ENCODE results near the gene TBX19. TPM values are rescaled to one million over a fixed set of nuclear protein-coding genes. Genes with fewer than 3 reads are reported as not detected.

TBX19 gene
- total RNA-seq, 2 experiments from 2014 or later, result 0.22 to 0.74 TPM

GRCh38 chr1:168361252-168361651 is 80.6 kb downstream of the TBX19 start:
- H3K4me1 ChIP-seq (ENCODE audit: insufficient read depth, low read length, poor library complexity, severe bottlenecking), result no peaks in the 10 kb centered on the region
- no peak overlapping the region for H3K4me3 ChIP-seq (ENCODE audit: low read depth, low read length, poor library complexity, severe bottlenecking)
- intact Hi-C loops (cut with micrococcal nuclease; ENCODE audit: unreplicated experiment), result no loop called here
- ChIA-PET POLR2A (no interaction called here), CTCF (ENCODE audit: unreplicated experiment) (no interaction called here)
- no peak overlapping the region for H3K4me2 ChIP-seq (ENCODE audit: low read length)
- H3K27ac ChIP-seq (ENCODE audit: low read depth, low read length, poor library complexity, severe bottlenecking), result no peak overlapping the region
- no peaks in the 10 kb centered on the region for H4K20me1 ChIP-seq (ENCODE audit: insufficient read depth, low read length)
- BruUV-seq (replicated peaks), result no TSS peak
- DNase-seq (ENCODE audit: low spot score), result no peak
- no peaks in the 10 kb centered on the region for H3K9me3 ChIP-seq (ENCODE audit: low read length)
- no peak overlapping the region for H2AFZ ChIP-seq (ENCODE audit: low read length)
- TF ChIP-seq, protein P1, sequence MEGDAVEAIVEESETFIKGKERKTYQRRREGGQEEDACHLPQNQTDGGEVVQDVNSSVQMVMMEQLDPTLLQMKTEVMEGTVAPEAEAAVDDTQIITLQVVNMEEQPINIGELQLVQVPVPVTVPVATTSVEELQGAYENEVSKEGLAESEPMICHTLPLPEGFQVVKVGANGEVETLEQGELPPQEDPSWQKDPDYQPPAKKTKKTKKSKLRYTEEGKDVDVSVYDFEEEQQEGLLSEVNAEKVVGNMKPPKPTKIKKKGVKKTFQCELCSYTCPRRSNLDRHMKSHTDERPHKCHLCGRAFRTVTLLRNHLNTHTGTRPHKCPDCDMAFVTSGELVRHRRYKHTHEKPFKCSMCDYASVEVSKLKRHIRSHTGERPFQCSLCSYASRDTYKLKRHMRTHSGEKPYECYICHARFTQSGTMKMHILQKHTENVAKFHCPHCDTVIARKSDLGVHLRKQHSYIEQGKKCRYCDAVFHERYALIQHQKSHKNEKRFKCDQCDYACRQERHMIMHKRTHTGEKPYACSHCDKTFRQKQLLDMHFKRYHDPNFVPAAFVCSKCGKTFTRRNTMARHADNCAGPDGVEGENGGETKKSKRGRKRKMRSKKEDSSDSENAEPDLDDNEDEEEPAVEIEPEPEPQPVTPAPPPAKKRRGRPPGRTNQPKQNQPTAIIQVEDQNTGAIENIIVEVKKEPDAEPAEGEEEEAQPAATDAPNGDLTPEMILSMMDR (conservative IDR thresholded peaks at IDR 0.05; ENCODE audit: low read length), result no peak
- TF ChIP-seq EZH2phosphoT487 (IDR thresholded peaks at IDR 0.05; ENCODE audit: borderline replicate concordance, low read depth, low read length), result no peak
- H3K79me2 ChIP-seq (ENCODE audit: insufficient read depth, low read depth, low read length), result no peaks in the 10 kb centered on the region
- no peaks in the 10 kb centered on the region for H3K36me3 ChIP-seq (ENCODE audit: insufficient read depth, low read length)
- H3K9me2 ChIP-seq (ENCODE audit: insufficient read depth, low read length), result no peaks in the 10 kb centered on the region

DNA sequence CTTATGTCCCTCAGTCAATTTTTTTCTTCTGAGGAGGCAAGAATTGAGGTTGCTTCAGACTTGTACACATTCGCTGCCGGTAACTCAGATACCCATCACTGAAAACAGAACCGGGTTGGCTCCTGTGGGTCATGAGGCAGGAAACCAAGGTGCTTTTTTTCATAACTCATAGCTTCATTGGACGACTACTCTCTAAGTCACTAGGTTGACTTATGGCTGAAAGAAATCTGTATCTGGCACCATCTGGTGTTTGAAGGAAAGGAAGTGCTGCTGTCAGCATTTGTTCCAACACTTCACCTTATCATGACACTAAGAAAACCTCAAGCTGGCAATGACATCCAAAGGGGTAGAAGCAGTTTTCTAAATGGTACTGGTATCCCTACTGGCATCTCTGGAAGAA is 82.3 kb downstream of the TBX19 start:
- Histone ChIP-seq H3K9me2 (ENCODE audit: insufficient read depth, low read length) (no peaks in the 10 kb centered on the region), H3K4me1 (ENCODE audit: insufficient read depth, low read length, poor library complexity, severe bottlenecking) (no peaks in the 10 kb centered on the region), H3K36me3 (ENCODE audit: insufficient read depth, low read length) (no peaks in the 10 kb centered on the region), H2AFZ (ENCODE audit: low read length) (no peak overlapping the region), H3K4me3 (ENCODE audit: low read depth, low read length, poor library complexity, severe bottlenecking) (no peak overlapping the region), H3K79me2 (ENCODE audit: insufficient read depth, low read depth, low read length) (no peaks in the 10 kb centered on the region), H4K20me1 (ENCODE audit: insufficient read depth, low read length) (no peaks in the 10 kb centered on the region), H3K9me3 (ENCODE audit: low read length) (no peaks in the 10 kb centered on the region), H3K27ac (ENCODE audit: low read depth, low read length, poor library complexity, severe bottlenecking) (no peak overlapping the region), H3K4me2 (ENCODE audit: low read length) (no peak overlapping the region)
- BruUV-seq (replicated peaks), result no TSS peak
- TF ChIP-seq EZH2phosphoT487 (IDR thresholded peaks at IDR 0.05; ENCODE audit: borderline replicate concordance, low read depth, low read length), result no peak
- TF ChIP-seq, protein P1 (conservative IDR thresholded peaks at IDR 0.05; ENCODE audit: low read length), result no peak
- intact Hi-C loops (cut with micrococcal nuclease; ENCODE audit: unreplicated experiment), result no loop called here
- DNase-seq (ENCODE audit: low spot score), result no peak
- ChIA-PET CTCF (ENCODE audit: unreplicated experiment) (no interaction called here), POLR2A (no interaction called here)

Small RNAs within 50 kb of the gene (small RNA-seq; reads per million reads assigned to genes)
- not detected for gene RNU6-1310P

Other genes starting within 250 kb of the TBX19 start
- gene GPR161, start 143.9 kb upstream of the TBX19 start, total RNA-seq (2014; rRNA removed; shearing (Covaris generic)), result not detected in 2 replicates
- 0.15 TPM in 1 of 2 replicates, not detected in the other for gene GPR161, start 143.9 kb upstream of the TBX19 start, total RNA-seq (2022)
- 36.0 and 37.8 TPM in 2 replicates for gene TIPRL, start 101.9 kb upstream of the TBX19 start, total RNA-seq (2014; rRNA removed; shearing (Covaris generic))
- gene TIPRL, start 101.9 kb upstream of the TBX19 start, total RNA-seq (2022), result 54.3 and 64.8 TPM in 2 replicates
- 20.7 and 22.3 TPM in 2 replicates for gene SFT2D2, start 54.9 kb upstream of the TBX19 start, total RNA-seq (2014; rRNA removed; shearing (Covaris generic))
- 46.6 and 50.0 TPM in 2 replicates for gene SFT2D2, start 54.9 kb upstream of the TBX19 start, total RNA-seq (2022)